PFSK-1 (cell line): ENCODE measurements around the gene DPM1.

Experiments
- POLR2AphosphoS5 ChIP-seq: IDR thresholded peaks from 2 replicates; pipeline ENCODE4 v1.6.1; 2012; ENCODE audit warnings: low read depth, mild to moderate bottlenecking, control low read depth, low read length, moderate library complexity
- REST ChIP-seq, 2 experiments: IDR thresholded peaks; 2 replicates each; pipeline versions ENCODE4 v1.6.1 to v1.8.0; 2011 to 2012; ENCODE audit warnings: low read depth in 2 of 2, low read length in 2 of 2, control low read depth in 1 of 2, inconsistent platforms in 1 of 2, mild to moderate bottlenecking in 1 of 2, moderate library complexity in 1 of 2; ENCODE audit not compliant: insufficient read depth in 1 of 2
- SIN3A ChIP-seq: IDR thresholded peaks from 2 replicates; pipeline ENCODE4 v1.6.1; 2012; ENCODE audit warnings: mild to moderate bottlenecking, low read length, moderate library complexity, borderline replicate concordance; ENCODE audit not compliant: insufficient read depth
- TAF1 ChIP-seq: IDR thresholded peaks from 2 replicates; pipeline ENCODE4 v1.6.1; 2012; ENCODE audit warnings: low read length, control low read depth, borderline replicate concordance; ENCODE audit not compliant: insufficient read depth

- TF ChIP-seq SIN3A (no peak), REST (IDR thresholded peaks at IDR 0.05; ENCODE audit: insufficient read depth in 1 of 2, low read depth in 2 of 2, low read length in 2 of 2) (no peak), POLR2AphosphoS5 (no peak), TAF1 (no peak)
Observed at GRCh38 chr20:50992733-50993457, 34.6 kb upstream of the DPM1 start.
